ENCODE results near the gene COPA. TPM values are rescaled to one million over a fixed set of nuclear protein-coding genes. Genes with fewer than 3 reads are reported as not detected.
A peak's percentile ranks its signal among the peaks of the same experiment; 100 is the strongest.
"Not testable (repeated sequence)": the region's sequence is repeated elsewhere in the genome, so short reads cannot be mapped to it uniquely, and the experiment has no call there.

COPA gene
- total RNA-seq, 1 experiment from 2014 or later = 118 TPM

GRCh38 chr1:160293020-160293968, 49.8 kb downstream of the COPA start:
- H3K27ac ChIP-seq (ENCODE audit: low read length) = no peak overlapping the region
- no peak for TF ChIP-seq REST (IDR thresholded peaks at IDR 0.05; ENCODE audit: insufficient read depth in 1 of 2, low read depth in 2 of 2, low read length in 1 of 2)
- TF ChIP-seq CTCF (IDR thresholded peaks at IDR 0.05) = no peak
- no peak for TF ChIP-seq SIN3A (IDR thresholded peaks at IDR 0.05; ENCODE audit: borderline replicate concordance, insufficient read depth, low read depth, low read length)
- TF ChIP-seq POLR2AphosphoS5 (IDR thresholded peaks at IDR 0.05; ENCODE audit: low read depth, low read length) = no peak
- no peak for TF ChIP-seq TCF7L2 (IDR thresholded peaks at IDR 0.05; ENCODE audit: low read depth, low read length)
- no peak for ATAC-seq
- H3K4me3 ChIP-seq (ENCODE audit: low read depth in 2 of 2, low read length in 2 of 2) = no peak overlapping the region
- peaks cover 34% of the 10 kb centered on the region for H3K36me3 ChIP-seq (ENCODE audit: control insufficient read depth, insufficient read depth, low read length)
- POLR2A ChIA-PET = no interaction called here
- in situ Hi-C loops (cut with HindIII; ENCODE audit: low pct_unique_long_range_greater_than_20kb, low sequenced_read_pairs) (no loop called here), intact Hi-C loops (cut with micrococcal nuclease; ENCODE audit: unreplicated experiment) (no loop called here)
- no peaks in the 10 kb centered on the region for H3K4me1 ChIP-seq (ENCODE audit: control insufficient read depth, insufficient read depth, low read length)
- no peak for DNase-seq (ENCODE audit: low read depth, low spot score)
- no TSS peak for BruUV-seq (replicated peaks)
- CTCF ChIA-PET = no interaction called here
- H3K27me3 ChIP-seq (ENCODE audit: control insufficient read depth, insufficient read depth, low read length) = no peaks in the 10 kb centered on the region
- H3K9me3 ChIP-seq (ENCODE audit: control insufficient read depth, insufficient read depth, low read depth, low read length) = no peaks in the 10 kb centered on the region

GRCh38 chr1:160291248-160292220, 51.5 kb downstream of the COPA start:
- ChIA-PET POLR2A (no interaction called here), CTCF (interaction anchor here (0.5 to 1.8 kb wide), 14 partner anchors 12 to 861 kb away, joined by 3 to 13 read pairs (median 4); partner anchors contain the start of gene CASQ1)
- Histone ChIP-seq H3K9me3 (ENCODE audit: control insufficient read depth, insufficient read depth, low read depth, low read length) (no peaks in the 10 kb centered on the region), H3K4me3 (ENCODE audit: low read depth in 2 of 2, low read length in 2 of 2) (no peak overlapping the region), H3K36me3 (ENCODE audit: control insufficient read depth, insufficient read depth, low read length) (peaks cover 25% of the 10 kb centered on the region), H3K27ac (ENCODE audit: low read length) (no peak overlapping the region), H3K27me3 (ENCODE audit: control insufficient read depth, insufficient read depth, low read length) (no peaks in the 10 kb centered on the region), H3K4me1 (ENCODE audit: control insufficient read depth, insufficient read depth, low read length) (no peaks in the 10 kb centered on the region)
- intact Hi-C loops (cut with micrococcal nuclease; ENCODE audit: unreplicated experiment) (loop anchor here (1.0 kb wide), 2 partner anchors 98 to 190 kb away; no protein-coding TSS in a partner anchor), in situ Hi-C loops (cut with HindIII; ENCODE audit: low pct_unique_long_range_greater_than_20kb, low sequenced_read_pairs) (no loop called here)
- peak; percentile 63 for DNase-seq (ENCODE audit: low read depth, low spot score)
- peak; percentile 94 for ATAC-seq
- TF ChIP-seq CTCF (IDR thresholded peaks at IDR 0.05) (peak; percentile 89), TCF7L2 (IDR thresholded peaks at IDR 0.05; ENCODE audit: low read depth, low read length) (no peak)
- no TSS peak for BruUV-seq (replicated peaks)

GRCh38 chr1:160287769-160288168, 55.3 kb downstream of the COPA start:
- H3K4me3 ChIP-seq (ENCODE audit: low read depth in 2 of 2, low read length in 2 of 2); H3K36me3 ChIP-seq (ENCODE audit: control insufficient read depth, insufficient read depth, low read length); in situ Hi-C loops (cut with HindIII; ENCODE audit: low pct_unique_long_range_greater_than_20kb, low sequenced_read_pairs); BruUV-seq (replicated peaks); H3K9me3 ChIP-seq (ENCODE audit: control insufficient read depth, insufficient read depth, low read depth, low read length); DNase-seq (ENCODE audit: low read depth, low spot score); intact Hi-C loops (cut with micrococcal nuclease; ENCODE audit: unreplicated experiment); H3K27ac ChIP-seq (ENCODE audit: low read length); H3K27me3 ChIP-seq (ENCODE audit: control insufficient read depth, insufficient read depth, low read length); ATAC-seq; H3K4me1 ChIP-seq (ENCODE audit: control insufficient read depth, insufficient read depth, low read length): not testable (repeated sequence)
- ChIA-PET CTCF (interaction anchor here (0.7 to 0.9 kb wide), 2 partner anchors 36 to 56 kb away, joined by 3 read pairs; no protein-coding TSS in a partner anchor), POLR2A (interaction anchor here (0.6 to 0.7 kb wide), 2 partner anchors 39 to 88 kb away, joined by 4 to 5 read pairs; no protein-coding TSS in a partner anchor)

Measured in Panc1 (cell line).